Gastroesophageal sphincter (tissue), 3 donors: ENCODE measurements around the gene NOTCH2.

ENCODE experiments used
- CTCF ChIP-seq, 4 experiments: fragments of 200-600 bp in 2 of 4; fragments of 450-650 bp in 2 of 4; sonication (generic) in 1 of 4; IDR thresholded peaks; one replicate each; pipeline ENCODE4 v1.5.1; 2017 to 2019; ENCODE audit warnings: antibody characterized with exemption in 4 of 4, mild to moderate bottlenecking in 2 of 4, moderate library complexity in 2 of 4
- EP300 ChIP-seq: sonication (generic); formaldehyde crosslinking; IDR thresholded peaks from one replicate; pipeline ENCODE4 v1.6.1; 2017; ENCODE audit warnings: antibody characterized with exemption, mild to moderate bottlenecking
- POLR2A ChIP-seq, 2 donors: fragments of 450-650 bp; IDR thresholded peaks; one replicate each; pipeline ENCODE4 v1.6.1; 2017; ENCODE audit warnings: antibody characterized with exemption in 2 of 2, mild to moderate bottlenecking in 2 of 2, moderate library complexity in 1 of 2

GRCh38 chr1:119947468-119947867 lies 122.0 kb downstream of the NOTCH2 start:
- no peak for TF ChIP-seq POLR2A (IDR thresholded peaks at IDR 0.05)
- TF ChIP-seq CTCF (IDR thresholded peaks at IDR 0.05), result no peak
- TF ChIP-seq EP300, result no peak
